ENCODE measurements around the gene BICDL1. TPM values are rescaled to one million over a fixed set of nuclear protein-coding genes. Genes with fewer than 3 reads are reported as not detected.

BICDL1 gene
- total RNA-seq, 2 experiments from 2014 or later = 96.2 to 103 TPM

DNA sequence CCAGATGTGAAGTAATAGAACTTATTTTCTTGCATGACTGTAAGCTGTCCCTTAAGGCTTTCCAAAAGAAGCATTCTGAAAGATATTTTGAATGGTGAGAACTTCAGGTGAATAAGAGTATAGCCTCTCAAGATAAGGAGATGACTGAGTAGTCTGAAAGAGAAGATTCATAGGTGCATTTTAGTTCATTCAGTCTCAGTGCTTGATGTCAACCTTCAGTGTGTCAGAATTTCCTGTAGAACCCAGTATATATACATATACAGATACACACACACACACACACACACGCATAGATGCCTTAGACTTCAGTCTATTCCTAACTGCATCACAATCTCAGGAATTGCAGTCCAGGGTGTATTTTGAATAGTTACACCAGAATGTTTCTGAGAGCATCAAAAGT, 7.4 kb downstream of the BICDL1 start:
- POLR2A ChIA-PET = no interaction called here

DNA sequence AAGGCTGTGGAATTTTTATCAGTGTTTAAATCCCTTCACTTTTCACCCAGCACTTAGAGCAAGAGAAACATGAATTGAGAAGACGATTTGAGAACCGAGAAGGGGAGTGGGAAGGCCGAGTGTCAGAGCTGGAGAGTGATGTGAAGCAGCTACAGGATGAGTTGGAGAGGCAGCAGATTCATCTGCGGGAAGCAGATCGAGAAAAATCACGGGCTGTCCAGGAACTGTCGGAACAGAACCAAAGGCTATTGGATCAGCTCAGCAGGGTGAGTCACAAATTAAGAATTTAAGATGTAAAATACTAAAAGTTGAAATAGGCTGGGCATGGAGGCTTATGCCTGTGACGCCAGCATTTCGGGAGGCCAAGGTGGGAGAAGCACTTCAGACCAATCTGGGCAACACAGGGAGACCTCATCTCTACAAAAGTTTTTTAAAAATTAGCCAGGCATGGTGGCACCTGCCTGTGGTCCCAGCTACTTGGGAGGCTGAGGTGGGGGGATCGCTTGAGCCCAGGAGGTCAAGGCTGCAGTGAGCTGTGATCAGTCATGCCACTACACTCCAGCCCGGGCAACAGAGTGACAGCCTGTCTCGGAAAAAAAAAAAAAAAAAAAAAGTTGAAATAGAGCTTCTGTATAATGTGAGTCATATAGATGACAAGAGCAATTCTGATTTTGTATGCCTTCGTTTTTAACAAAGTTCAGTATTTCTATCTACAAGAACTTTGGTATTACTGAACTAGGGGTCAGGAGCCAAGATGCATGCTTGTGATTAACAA, 9.6 kb downstream of the BICDL1 start:
- ChIA-PET CTCF (interaction anchor here (1.6 kb wide), 1 partner anchor 89 kb away, joined by 5 read pairs; no protein-coding TSS in a partner anchor), POLR2A (interaction anchor here (0.6 to 1.3 kb wide), 6 partner anchors 8 to 199 kb away, joined by 3 to 7 read pairs (median 4); partner anchors contain the start of gene BICDL1)

More for the DNA sequence above, 7.4 kb downstream of the BICDL1 start:
- CTCF ChIA-PET = no interaction called here

DNA sequence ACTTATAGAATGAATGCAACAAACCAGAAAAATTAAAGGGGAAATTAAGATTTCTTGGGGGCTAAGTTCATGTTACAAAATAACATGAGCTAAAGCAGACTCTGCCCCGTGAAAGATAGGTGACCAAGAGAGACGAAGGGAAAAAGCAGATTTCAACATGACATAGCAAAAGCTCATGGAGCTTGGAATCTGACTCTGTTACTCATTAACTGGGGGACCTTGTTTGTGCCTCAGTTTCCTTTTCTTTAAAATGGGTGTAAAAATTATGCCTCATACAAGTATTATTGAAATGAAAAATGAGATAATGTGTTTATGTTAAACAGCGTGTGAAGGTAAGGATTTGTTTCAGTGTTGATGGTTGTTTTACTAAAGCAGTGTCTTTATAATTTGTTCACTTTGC, 11.5 kb downstream of the BICDL1 start:
- ChIA-PET POLR2A (interaction anchor here (1.1 kb wide), 1 partner anchor 11 kb away, joined by 6 read pairs; the partner anchor contains the start of gene BICDL1), CTCF (no interaction called here)

DNA sequence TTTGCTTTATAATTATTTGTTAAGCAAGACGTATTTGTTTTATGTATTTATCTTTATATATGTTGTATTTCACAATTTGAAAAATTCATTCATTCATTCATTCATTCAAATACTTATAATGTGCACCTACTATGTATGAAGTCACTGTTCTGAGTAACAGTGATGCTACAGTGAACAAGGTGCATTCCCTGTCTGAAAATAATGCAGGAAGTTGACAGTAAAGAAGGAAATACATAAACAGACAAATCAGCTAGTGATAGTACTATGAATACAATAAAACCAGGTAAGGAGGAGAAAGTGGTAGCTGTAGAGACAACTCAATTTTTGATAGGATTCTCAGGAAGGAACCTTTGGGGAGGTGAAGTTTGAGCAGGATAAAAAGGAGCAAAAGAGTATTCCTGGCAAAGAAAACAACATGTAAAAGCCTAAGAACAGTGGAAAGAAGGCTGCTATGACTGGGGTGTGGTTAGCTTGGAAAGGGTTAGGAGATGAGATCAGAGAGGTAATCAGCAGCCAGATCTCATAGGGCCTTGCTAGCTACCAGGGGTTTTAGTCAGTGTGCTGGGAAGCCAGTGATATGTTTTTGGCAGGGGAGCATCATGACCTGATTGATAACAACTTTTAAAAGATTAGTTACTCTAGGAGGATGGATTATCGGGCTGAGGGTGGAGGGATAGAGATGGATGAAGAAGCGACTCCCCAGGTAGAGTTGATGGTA, 17.4 kb downstream of the BICDL1 start:
- ChIA-PET CTCF (interaction anchor here (0.9 to 4.1 kb wide), 4 partner anchors 8 to 111 kb away, joined by 4 to 24 read pairs (median 4); partner anchors contain the start of gene BICDL1), POLR2A (interaction anchor here (0.8 to 5.5 kb wide), 10 partner anchors 9 to 285 kb away, joined by 3 to 62 read pairs (median 6); partner anchors contain the start of genes BICDL1, RAB35 and RNU4-2)

DNA sequence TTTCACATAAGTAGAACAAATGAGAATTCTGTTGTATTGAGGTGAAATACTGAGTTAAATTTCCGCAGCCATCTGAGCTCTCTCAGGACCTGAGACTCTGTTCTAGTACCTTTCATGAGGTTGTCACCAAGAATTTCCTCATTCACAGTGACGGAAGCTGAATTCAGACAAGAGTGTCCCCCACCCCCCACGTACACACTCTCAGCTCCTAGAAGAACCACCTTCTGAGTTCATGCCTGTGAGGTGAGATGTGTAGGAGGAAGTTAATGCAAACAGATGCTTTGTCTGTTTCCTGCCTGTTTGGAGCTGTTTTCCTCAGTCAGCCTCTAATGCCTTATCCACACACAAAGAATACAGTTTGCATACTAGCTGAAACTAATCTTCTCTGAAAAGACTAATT, 18.2 kb downstream of the BICDL1 start:
- ChIA-PET POLR2A (interaction anchor here (0.6 to 5.5 kb wide), 14 partner anchors 8 to 489 kb away, joined by 3 to 62 read pairs (median 5); partner anchors contain the start of genes BICDL1, DYNLL1, RAB35 and RNU4-2), CTCF (interaction anchor here (0.9 to 4.1 kb wide), 4 partner anchors 8 to 110 kb away, joined by 4 to 24 read pairs (median 4); partner anchors contain the start of gene BICDL1)

DNA sequence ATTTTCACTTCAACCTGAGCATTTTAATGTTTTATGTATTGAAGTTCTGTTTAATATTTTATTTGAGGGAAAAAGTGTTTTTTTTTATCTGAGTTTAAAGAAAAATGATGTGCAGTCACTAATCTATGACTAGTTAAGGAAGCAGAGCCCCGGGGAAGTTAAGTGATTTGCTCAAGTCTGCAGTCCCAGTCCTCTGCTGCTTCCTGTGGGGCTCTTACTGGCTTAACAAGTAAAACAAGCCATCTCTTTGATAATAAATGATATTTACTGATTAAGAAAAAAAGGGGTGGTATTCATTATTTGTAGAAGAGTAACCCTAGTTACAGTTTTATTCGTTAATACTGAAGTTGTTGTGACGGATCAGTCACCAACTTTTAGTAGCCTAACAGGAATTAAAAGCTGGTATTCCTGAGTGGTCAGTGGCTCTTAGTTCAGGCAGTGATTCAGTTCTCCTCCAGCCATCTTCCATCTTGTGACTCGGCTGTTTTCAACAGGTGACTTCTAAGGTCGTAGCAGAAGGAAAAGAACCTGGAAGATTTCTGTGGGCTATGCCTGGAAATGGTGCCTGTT, 21.7 kb downstream of the BICDL1 start:
- POLR2A ChIA-PET = interaction anchor here (1.2 to 2.1 kb wide), 4 partner anchors 16 to 109 kb away, joined by 3 to 8 read pairs (median 4); partner anchors contain the start of gene BICDL1
- CTCF ChIA-PET = interaction anchor here (1.6 kb wide), 1 partner anchor 77 kb away, joined by 5 read pairs; no protein-coding TSS in a partner anchor

DNA sequence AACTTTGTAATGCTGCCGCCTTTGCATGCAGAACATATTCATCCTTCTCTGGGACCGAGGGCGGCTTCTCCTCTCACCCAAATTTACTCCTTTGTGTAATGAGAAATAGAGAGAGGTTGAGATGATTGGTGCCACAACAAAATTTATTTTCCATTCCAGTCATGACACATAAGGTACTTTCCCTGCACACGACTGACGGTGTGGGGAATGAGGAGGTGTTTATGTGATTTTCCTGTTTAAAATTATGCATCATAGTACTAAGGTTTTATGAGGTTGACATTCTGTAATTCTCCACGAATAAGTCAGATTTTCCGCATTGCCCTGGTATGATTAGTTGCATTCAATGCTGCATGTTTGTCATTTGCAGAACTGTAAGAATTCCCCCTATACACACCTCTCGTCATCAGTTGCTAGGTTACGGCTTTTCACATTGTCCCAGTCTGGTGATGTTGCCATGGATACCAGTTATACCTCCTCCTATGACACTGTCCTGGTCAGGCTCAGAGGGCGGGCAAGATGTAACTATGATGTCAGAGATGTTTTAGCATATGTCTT, 23.1 kb downstream of the BICDL1 start:
- ChIA-PET CTCF (interaction anchor here (0.7 to 2.3 kb wide), 4 partner anchors 9 to 105 kb away, joined by 3 to 10 read pairs (median 4); partner anchors contain the start of gene RAB35), POLR2A (interaction anchor here (1.7 to 4.6 kb wide), 3 partner anchors 22 to 108 kb away, joined by 5 to 41 read pairs (median 8); partner anchors contain the start of gene BICDL1)

DNA sequence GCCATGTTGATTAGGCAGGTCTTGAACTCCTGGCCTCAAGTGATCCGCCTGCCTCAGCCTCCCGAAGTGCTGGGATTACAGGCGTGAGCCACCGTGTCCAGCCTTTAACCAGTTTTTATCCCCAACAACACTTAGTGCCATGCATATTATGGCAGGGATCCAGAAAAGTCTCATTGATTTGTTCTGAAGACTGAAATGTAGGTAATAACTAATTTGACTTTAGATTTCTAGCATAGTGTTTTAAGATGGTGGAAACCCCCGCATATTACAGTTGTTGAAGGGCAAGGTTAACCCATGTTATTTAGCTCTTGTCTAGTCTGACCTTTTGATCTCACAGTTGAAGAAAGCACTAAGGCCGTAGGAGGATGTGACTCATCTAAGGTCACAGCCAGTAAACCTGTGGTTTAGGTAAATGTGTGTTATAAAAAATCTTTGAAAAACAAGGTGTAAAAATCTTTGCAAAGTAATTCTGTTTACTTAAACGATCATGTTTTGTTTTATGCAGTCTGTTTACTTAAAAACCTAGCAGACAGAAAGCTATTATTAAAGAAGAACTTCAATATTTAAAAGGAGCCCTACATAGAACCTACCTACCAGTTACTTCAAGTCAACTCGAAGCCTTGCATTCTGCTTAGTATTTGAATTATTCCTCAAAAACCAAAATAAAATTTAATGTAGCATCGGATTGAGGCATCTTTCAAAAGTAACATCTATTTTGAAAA, 24.8 kb downstream of the BICDL1 start:
- ChIA-PET CTCF (interaction anchor here (0.7 to 2.3 kb wide), 2 partner anchors 73 to 103 kb away, joined by 3 to 10 read pairs; partner anchors contain the start of gene RAB35), POLR2A (interaction anchor here (0.9 to 4.6 kb wide), 3 partner anchors 13 to 103 kb away, joined by 3 to 41 read pairs (median 8); partner anchors contain the start of genes BICDL1 and RAB35)

DNA sequence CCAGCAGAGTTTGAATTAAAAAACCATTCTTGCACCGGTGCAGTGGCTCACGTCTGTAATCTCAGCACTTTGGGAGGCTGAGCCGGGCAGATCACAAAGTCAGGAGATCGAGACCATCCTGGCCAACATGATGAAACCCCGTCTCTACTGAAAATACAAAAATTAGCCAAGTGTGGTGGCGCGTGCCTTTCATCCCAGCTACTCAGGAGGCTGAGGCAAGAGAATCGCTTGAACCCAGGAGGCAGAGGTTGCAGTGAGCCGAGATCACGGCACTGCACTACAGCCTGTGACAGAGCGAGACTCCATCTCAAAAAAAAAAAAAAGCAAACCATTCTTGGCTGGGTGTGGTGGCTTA, 25.3 kb downstream of the BICDL1 start:
- ChIA-PET POLR2A (interaction anchor here (0.9 to 4.6 kb wide), 3 partner anchors 12 to 103 kb away, joined by 3 to 41 read pairs (median 8); partner anchors contain the start of genes BICDL1 and RAB35), CTCF (interaction anchor here (1.0 to 2.3 kb wide), 2 partner anchors 8 to 103 kb away, joined by 4 to 10 read pairs; partner anchors contain the start of gene RAB35)

DNA sequence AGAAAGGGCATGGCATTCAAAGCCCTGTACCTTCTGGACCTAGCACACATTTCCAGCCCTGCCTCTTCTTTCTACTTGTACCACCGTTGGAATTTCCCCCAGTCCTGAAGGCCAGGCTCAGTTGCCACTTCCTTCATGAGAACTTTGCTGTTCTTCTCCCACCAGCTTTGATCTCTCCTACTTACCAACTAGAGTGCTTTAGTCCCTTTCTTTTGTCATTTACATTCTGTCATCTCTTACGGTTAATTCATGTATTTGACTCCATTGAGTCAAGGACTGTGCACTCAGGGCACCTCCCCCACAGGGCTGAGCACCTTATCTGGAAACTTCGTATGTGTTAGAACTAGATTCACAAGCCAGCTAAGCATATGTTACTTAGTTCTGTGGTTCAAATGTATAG, 26.3 kb downstream of the BICDL1 start:
- CTCF ChIA-PET = interaction anchor here (0.7 to 1.2 kb wide), 4 partner anchors 9 to 72 kb away, joined by 3 to 4 read pairs (median 3); partner anchors contain the start of gene BICDL1
- POLR2A ChIA-PET = interaction anchor here (1.4 to 4.6 kb wide), 3 partner anchors 8 to 102 kb away, joined by 8 to 41 read pairs (median 16); partner anchors contain the start of genes BICDL1 and RAB35

DNA sequence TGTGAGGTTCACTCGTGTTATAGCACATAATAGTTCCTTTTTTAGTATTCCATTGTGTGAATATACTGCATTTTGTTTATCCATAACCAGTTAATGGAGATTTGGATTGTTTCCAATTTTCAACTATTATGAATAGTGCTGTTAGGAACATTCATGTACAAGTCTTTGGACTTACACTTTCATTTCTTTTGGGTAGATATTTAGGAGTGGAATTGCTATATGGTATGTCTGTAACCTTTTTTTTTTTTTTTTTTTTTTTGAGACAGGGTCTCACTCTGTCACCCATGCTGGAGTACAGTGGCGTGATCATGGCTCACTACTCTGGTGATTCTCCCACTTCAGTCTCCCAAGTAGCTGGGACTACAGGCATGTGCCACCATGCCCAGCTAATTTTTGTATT, 27.2 kb downstream of the BICDL1 start:
- ChIA-PET CTCF (interaction anchor here (1.6 kb wide), 1 partner anchor 12 kb away, joined by 4 read pairs; no protein-coding TSS in a partner anchor), POLR2A (interaction anchor here (4.6 kb wide), 1 partner anchor 27 kb away, joined by 41 read pairs; the partner anchor contains the start of gene BICDL1)

DNA sequence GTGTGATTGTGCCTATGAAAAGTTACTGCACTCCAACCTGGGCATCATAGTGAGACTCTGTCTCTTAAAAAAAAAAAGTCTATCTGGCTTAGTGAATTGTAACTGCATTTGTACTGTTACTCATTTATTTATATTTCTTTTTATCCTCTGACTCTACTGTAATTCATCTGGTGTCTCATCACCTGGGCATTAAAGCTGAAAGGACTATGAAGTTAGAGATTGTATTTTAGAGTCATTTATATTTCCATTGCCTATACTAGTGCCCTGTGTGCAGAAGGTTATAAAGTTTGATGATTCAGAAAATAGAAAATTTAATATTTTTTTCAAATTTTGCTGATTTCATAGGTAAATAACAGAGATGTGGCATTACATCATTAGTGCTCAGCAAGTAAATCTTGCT, 30.2 kb downstream of the BICDL1 start:
- CTCF ChIA-PET = no interaction called here
- POLR2A ChIA-PET = interaction anchor here (1.3 kb wide), 1 partner anchor 12 kb away, joined by 6 read pairs; no protein-coding TSS in a partner anchor

DNA sequence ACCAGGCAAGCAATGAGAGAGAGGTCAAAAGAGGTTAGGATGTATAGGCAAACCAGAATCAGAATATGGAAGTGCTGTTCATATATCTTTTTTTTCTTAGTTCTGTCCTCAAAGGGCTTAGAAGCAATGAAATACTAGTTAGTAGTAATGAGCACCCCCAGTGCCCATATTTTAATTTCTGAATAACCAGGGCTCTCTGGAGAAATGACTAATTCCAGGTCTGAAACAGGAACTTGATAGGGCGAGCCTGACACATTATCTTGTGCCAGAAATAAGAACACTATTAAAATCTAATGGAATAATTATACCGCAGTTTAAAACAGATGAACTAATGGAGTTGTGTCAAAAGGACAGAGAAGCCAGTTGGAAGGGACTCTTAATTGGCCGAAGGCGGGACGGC, 30.9 kb downstream of the BICDL1 start:
- POLR2A ChIA-PET = no interaction called here
- CTCF ChIA-PET = interaction anchor here (1.2 kb wide), 1 partner anchor 29 kb away, joined by 3 read pairs; no protein-coding TSS in a partner anchor

DNA sequence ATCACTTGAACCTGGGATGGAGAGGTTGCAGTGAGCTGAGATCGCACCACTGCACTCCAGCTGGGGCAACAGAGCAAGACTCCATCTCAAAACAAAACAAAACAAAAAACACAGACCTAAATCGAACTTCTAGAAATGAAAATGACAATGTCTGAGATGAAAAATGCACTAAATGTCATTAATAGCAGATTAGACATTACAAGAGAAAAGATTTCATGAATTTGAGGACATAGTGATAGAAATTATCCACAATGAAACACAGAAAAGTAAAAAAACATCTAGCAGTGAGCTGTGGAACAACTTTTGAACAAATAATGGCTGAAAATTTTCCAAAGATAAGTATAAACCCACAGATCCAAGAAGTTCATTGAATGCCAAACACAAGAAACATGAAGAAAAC, 35.2 kb downstream of the BICDL1 start:
- CTCF ChIA-PET = no interaction called here
- POLR2A ChIA-PET = no interaction called here

DNA sequence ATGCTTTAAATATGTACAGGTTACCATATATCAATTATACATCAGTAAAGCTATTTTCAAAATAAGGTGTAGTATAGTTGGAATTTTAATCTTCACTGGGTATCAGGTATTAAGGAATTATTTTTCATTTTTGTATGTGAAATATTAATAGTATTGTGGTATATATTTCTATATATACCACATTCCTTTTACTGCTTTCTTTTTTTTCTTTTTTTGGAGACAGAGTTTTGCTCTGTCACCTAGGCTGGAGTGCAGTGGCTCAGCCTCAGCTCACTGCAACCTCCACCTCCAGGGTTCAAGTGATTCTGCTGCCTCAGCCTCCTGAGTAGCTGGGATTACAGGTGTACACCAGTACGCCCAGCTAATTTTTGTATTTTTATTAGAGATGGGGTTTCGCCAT, 36.6 kb downstream of the BICDL1 start:
- POLR2A ChIA-PET = no interaction called here
- CTCF ChIA-PET = interaction anchor here (1.2 kb wide), 1 partner anchor 39 kb away, joined by 3 read pairs; no protein-coding TSS in a partner anchor

DNA sequence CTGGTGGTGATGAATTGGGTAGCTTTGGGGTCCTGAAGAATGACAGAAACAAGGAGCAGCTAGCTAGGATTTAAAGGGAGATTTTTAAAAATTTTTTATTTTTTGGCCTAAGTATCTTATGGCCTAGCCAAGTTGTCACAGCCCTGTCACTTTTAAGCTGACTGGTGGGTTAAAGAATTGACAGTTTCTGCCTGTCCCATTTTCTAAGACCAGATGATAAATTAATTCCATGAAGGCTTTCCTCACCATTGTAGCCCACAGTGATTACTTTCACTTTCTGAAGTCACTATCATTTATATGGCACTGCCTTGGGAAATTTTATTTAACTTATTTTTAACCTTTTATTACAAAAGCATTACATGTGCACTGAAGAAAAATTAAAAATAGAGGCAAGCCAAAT, 43.2 kb downstream of the BICDL1 start:
- ChIA-PET CTCF (interaction anchor here (0.6 to 1.1 kb wide), 3 partner anchors 32 to 133 kb away, joined by 3 to 4 read pairs (median 3); no protein-coding TSS in a partner anchor), POLR2A (no interaction called here)

DNA sequence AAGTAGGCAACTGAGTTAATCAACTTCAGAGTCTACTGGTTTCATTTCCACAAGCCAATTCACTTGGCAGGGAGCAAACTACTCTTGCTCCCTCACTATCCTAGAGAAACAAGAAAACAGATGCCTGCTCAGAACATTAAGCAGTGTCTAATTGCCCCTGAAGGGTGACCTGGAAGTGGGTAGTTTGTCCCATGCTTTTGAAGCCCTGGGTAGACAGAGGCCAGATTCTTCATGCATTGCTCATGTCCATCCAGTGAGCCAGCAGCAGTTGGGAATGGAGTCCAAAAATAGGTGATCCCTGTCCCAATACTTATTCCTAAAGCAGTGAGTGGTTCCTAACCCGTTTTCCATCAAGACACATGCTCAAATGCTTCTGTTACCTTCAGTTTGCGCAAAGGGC, 48.8 kb downstream of the BICDL1 start:
- CTCF ChIA-PET = no interaction called here
- POLR2A ChIA-PET = no interaction called here

DNA sequence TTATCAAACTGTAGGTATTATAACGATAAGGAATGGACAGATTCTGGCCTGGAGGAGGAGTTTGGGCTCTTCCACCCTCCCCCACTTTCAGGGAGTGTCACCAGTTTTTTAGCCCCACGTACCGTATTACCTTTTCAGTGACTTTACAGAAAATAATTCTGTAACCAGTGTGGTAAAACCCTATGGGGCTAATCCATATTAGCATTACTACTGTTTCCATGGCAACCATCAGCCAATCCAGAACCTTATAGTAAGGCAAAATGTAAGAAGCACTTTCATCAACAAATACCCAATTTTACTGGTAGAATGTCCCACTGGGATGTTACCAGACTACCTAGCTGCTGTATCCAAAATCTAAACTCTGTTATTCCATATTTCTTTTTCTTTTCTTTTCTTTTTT, 50.7 kb downstream of the BICDL1 start:
- ChIA-PET CTCF (interaction anchor here (0.7 kb wide), 1 partner anchor 405 kb away, joined by 3 read pairs; no protein-coding TSS in a partner anchor), POLR2A (no interaction called here)
